Ascending aorta (tissue), 2 donors: ENCODE data around the gene NAB2. TPM values are rescaled to one million over a fixed set of nuclear protein-coding genes. Genes with fewer than 3 reads are reported as not detected.

ENCODE experiments used
- DNase-seq, 2 donors: peaks; one replicate each; pipeline ENCODE4 v3.0.0-alpha.2; 2019; ENCODE audit warnings: low spot score in 2 of 2
- H3K27ac ChIP-seq, 2 donors: fragments of 200-600 bp; sonication (generic); one replicate each; pipeline ENCODE4 v1.5.1; 2016 to 2017; ENCODE audit warnings: mild to moderate bottlenecking in 1 of 2
- H3K27me3 ChIP-seq: fragments of 200-600 bp; sonication (generic); one replicate; pipeline ENCODE4 v1.5.1; 2017
- H3K36me3 ChIP-seq, 2 donors: fragments of 200-600 bp; sonication (generic); one replicate each; pipeline ENCODE4 v1.5.1; 2016
- H3K4me1 ChIP-seq, 2 donors: fragments of 200-600 bp; sonication (generic); one replicate each; pipeline ENCODE4 v1.5.1; 2016 to 2017; ENCODE audit warnings: mild to moderate bottlenecking in 1 of 2
- H3K4me3 ChIP-seq, 2 donors: fragments of 200-600 bp; sonication (generic); one replicate each; pipeline ENCODE4 v1.5.1; 2016 to 2017; ENCODE audit warnings: mild to moderate bottlenecking in 1 of 2
- H3K9me3 ChIP-seq, 2 donors: fragments of 200-600 bp; sonication (generic); one replicate each; pipeline ENCODE4 v1.5.1; 2016
- CTCF ChIP-seq, 3 experiments: fragments of 200-600 bp in 2 of 3; fragments of 450-650 bp in 1 of 3; sonication (generic) in 2 of 3; IDR thresholded peaks; one replicate each; pipeline ENCODE4 v1.5.1; 2016 to 2019; ENCODE audit warnings: antibody characterized with exemption in 3 of 3, mild to moderate bottlenecking in 1 of 3, moderate library complexity in 1 of 3
- intact Hi-C: fragments of 100-400 bp; cut with DNase I; formaldehyde crosslinking; loops from one replicate; pipeline ENCODE4 v1.15.1; 2023
- total RNA-seq: library from RNA; depleted of rRNA; stranded (reverse); fragments of >200 nt; gene quantifications from one replicate; pipeline ENCODE4 v1.1.0, GENCODE V29; 2016

The NAB2 gene
- total RNA-seq, 1 donor from 2014 or later: 50.9 TPM

- Histone ChIP-seq H3K36me3 (peaks cover 18 to 29% of the 10 kb centered on the region in 2 donors), H3K27ac (peak overlapping the region; percentile 87 to 99), H3K4me1 (peaks cover 31 to 57% of the 10 kb centered on the region in 2 donors), H3K9me3 (no peaks in the 10 kb centered on the region), H3K4me3 (peak overlapping the region; percentile 95 to 96), H3K27me3 (no peaks in the 10 kb centered on the region)
- DNase-seq: peak in 1 of 2 donors; percentile 85
- intact Hi-C loops: loop anchor here (1.0 to 5.0 kb wide), 5 partner anchors 21 to 962 kb away; partner anchors contain the start of genes DDIT3, ESYT1, LRP1 and MBD6
- no peak for TF ChIP-seq CTCF (IDR thresholded peaks at IDR 0.05)
Measured at GRCh38 chr12:57089271-57090245, 644 bp downstream of the NAB2 start.

GRCh38 chr12:57090490-57090889 is 1.6 kb downstream of the NAB2 start:
- Histone ChIP-seq H3K4me3 (peak overlapping the region; percentile 95 to 96), H3K9me3 (no peaks in the 10 kb centered on the region), H3K27me3 (no peaks in the 10 kb centered on the region), H3K27ac (peak overlapping the region; percentile 87 to 99), H3K36me3 (peaks cover 26 to 39% of the 10 kb centered on the region in 2 donors), H3K4me1 (peaks cover 31 to 55% of the 10 kb centered on the region in 2 donors)
- DNase-seq: no peak
- no peak for TF ChIP-seq CTCF (IDR thresholded peaks at IDR 0.05)
- intact Hi-C loops: no loop called here

GRCh38 chr12:57090924-57091637 is 2.2 kb downstream of the NAB2 start:
- no peaks in the 10 kb centered on the region for H3K27me3 ChIP-seq
- H3K4me3 ChIP-seq: peak overlapping the region; percentile 95 to 96
- H3K4me1 ChIP-seq: peaks cover 26 to 51% of the 10 kb centered on the region in 2 donors
- TF ChIP-seq CTCF (IDR thresholded peaks at IDR 0.05): peak in 2 of 3 experiments; percentile 18 to 43
- intact Hi-C loops: no loop called here
- no peaks in the 10 kb centered on the region for H3K9me3 ChIP-seq
- H3K36me3 ChIP-seq: peaks cover 32 to 44% of the 10 kb centered on the region in 2 donors
- peak overlapping the region; percentile 87 to 99 for H3K27ac ChIP-seq
- no peak for DNase-seq

- intact Hi-C loops: loop anchor here (2.0 kb wide), 1 partner anchor 23 kb away; no protein-coding TSS in a partner anchor
- H3K36me3 ChIP-seq: peaks cover 39 to 52% of the 10 kb centered on the region in 2 donors
- peak overlapping the region; percentile 87 to 99 for H3K27ac ChIP-seq
- TF ChIP-seq CTCF (IDR thresholded peaks at IDR 0.05): no peak
- no peaks in the 10 kb centered on the region for H3K27me3 ChIP-seq
- peaks cover 26 to 47% of the 10 kb centered on the region in 2 donors for H3K4me1 ChIP-seq
- no peaks in the 10 kb centered on the region for H3K9me3 ChIP-seq
- H3K4me3 ChIP-seq: peak overlapping the region; percentile 95 to 96
- no peak for DNase-seq
Measured at GRCh38 chr12:57091638-57092528, 3.0 kb downstream of the NAB2 start.

- intact Hi-C loops: loop anchor here (2.0 kb wide), 1 partner anchor 24 kb away; no protein-coding TSS in a partner anchor
- Histone ChIP-seq H3K4me1 (peaks cover 26 to 47% of the 10 kb centered on the region in 2 donors), H3K36me3 (peaks cover 45 to 59% of the 10 kb centered on the region in 2 donors), H3K27ac (peak overlapping the region; percentile 83 to 87), H3K4me3 (no peak overlapping the region), H3K9me3 (no peaks in the 10 kb centered on the region), H3K27me3 (no peaks in the 10 kb centered on the region)
- DNase-seq: no peak
- no peak for TF ChIP-seq CTCF (IDR thresholded peaks at IDR 0.05)
Measured at GRCh38 chr12:57092529-57092862, 3.6 kb downstream of the NAB2 start.
